ENCODE data around the gene UCP2.

Gene UCP2

DNA sequence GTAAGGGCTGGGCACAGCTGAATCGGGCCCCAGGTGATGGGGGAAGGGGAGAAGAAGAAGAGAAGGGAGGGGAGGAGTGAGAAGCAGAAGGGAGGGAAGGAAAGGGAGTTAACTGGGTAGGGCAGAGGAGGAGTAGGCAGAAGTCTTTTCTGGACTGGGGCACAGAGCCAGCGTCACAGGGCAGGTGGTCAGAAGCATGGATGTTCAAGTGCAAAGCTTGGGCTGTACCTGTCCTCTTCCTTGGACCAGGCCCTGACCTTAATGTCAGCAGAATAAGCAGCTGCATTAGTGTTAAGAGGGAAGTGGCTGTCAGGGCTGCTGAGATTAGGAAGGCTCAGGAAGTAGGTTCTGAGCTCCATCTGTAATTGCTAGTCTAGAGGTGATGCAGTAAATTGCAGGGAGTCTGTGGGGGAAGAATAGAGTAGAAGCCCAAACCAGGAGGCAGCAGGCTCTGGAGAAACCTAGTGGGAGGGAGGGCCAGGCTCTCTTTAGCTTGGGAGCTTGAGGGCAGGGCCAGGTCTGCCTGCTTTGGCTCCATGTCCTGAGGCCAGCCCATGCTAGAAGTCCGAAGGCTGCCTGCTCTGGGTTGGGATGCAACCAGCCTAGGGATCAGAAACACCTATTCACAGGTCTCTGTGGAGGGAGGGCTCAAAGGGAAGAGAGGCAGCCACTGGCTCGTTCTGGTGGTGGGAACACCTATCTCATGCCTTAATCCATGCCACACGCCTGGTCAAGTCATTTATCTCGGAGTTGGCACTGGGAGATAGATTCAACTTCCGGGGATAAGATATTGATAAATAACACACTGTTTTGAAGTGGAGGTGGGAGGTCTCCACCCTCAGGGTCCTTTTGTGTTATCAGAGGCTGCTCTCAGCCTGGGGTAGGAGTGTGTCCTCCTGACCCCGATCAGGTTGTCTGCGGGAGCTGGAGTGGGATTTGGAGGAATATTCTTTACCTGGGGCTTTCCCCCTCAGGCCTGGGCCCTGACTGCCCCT lies 28.0 kb upstream of the UCP2 start:
- no peak for DNase-seq (ENCODE audit: low read depth in 2 of 2)

DNA sequence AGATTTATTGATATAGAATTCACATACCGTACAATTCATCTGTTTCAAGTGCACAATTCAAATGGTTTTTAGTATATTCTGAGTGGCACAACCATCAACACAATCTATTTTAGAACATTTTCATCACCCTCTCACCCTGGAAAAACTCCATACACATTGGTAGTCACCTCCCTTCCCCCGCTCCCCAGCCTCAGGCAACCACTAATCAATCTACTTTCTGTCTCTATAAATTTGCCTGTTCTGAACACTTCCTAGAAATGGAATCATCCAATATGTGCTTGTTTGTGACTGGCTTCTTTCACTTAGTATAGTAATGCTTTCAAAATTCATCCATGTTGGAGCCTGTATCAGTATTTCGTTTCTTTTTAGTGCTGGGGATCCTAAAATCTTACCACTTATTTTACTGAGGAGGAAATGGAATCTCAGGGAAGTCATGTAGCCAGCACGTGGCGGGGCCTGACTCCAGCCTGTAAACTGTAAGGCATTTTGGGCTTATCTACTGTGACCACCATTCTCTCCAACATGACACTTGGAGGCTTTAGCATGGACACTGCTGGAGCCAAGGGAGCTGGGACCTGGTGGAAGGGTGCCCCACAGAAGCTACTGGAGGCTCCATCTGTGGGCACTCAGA lies 27.1 kb upstream of the UCP2 start:
- no peak for DNase-seq (ENCODE audit: low read depth in 2 of 2)

DNA sequence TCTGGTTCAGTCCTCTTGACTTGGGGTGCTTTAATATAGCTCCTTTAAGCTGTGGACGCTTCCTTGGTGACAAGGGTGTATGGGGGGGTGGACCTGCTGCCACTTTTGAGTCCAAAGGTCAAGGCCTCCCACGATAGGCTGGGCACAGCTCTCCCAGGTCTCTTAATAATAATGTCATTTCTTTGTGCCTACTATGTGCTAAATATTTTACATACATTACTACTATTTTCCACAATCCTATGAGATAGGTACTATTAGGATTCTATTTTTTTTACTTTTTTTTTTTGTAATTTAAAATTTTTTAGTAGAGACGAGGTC lies 26.5 kb upstream of the UCP2 start:
- no peak for DNase-seq (ENCODE audit: low read depth in 2 of 2)

DNA sequence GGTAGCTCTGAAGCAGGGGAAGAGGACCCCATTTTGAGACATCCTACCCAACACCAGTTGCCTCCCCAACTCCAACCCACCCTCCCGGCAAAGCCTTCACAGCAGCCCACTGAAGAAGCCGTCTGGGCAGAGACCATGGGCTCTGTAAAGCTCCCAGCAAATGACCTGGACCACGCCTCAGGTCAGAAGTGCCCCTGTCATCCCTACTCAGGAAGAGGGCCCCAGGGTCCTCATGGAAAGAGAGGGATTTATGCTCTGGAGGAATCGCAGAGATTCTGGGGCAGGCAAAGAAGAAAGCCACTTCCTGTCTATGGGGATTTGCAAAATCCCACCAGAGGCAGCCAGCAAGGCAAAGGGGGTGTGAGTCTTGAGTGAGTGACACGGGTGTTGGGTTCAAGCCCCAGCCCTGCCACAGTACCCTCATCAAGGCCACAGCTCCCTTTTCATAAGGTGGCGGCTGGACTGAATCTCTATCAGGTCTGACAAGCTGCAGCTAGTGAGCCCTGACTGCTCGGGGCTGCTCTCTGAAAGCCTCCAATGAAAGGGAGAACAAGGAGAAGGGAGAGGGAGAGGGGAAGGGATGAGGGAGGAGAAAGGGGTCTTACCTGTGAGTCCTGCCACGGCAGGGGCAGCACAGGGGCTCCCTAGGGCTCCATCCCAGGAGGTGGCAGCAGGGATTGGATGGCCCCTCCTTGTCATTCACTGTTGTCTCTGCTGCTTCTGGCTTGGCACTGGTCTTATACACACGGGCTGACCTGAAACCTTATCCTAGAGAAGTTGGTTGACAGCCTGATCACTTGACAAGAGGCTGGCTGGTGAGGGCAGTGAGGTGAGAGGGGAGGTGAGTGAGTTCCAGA lies 26.0 kb upstream of the UCP2 start, which contains the start of gene UCP3:
Gene UCP3 (minus strand): TSS at position 713 of the 857 bp plus-strand sequence. CDS start 2,043 bp downstream, outside the sequence.
- no peak for DNase-seq (ENCODE audit: low read depth in 2 of 2)

DNA sequence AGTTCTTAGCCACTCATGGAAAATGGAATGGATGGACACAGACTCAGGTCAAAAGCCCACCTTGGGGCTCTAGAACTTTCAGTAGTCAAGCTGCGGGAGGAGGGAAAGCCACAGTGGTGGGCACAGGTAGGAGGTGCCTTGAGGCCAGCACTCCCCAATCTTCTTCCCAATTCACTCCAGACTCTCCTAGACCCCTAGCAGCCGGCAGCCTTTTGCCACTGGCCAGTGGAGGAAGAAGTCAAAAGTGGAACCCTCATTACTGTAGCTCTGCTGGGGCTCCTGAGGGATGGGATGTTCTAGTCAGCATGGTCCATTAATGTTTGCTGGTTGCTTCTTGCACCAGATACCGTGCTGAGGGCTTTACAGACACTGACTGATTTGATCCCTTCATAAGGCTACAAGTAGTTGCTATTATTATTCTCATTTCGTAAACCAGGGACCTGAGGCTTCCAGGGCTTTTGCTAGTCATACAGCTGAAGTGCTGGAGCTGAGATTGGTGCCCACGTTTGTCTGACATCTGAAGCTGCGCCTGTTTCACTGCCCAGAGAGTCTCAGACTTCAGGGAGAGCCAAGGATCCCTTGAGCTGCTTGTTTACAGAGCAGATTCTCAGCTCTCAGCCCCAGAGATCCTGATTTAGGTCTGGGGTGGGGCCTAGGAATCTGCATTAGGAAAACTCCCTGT lies 25.2 kb upstream of the UCP2 start:
- DNase-seq (ENCODE audit: low read depth in 2 of 2) = no peak

DNA sequence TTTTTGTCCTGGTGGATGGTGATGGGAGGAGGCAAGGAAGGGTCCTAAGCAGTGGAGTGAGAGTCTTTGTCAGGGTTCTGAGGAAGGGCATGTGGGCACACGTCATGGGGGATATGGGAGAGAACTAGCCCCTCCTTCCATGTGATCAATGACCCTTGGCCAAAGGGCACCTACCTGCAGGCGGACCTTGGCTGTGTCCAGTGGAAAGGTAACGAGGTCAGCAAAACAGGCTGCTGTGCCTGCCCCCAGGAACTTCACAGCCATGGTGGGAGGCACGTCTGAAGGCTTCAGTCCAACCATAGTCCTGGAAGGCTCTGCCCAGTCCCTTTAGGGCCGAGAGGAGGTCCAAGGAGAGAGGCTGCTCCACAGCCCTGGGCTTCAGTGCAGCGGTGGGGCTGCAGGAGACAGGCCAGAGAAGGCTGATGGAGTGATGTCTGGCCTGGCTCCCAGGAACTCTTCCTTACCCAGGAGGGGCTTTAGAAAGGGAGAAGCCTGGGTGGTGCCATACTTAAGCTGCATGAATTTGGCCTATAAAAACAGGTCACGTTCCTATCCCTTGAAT lies 24.2 kb upstream of the UCP2 start:
- no peak for DNase-seq (ENCODE audit: low read depth in 2 of 2)

DNA sequence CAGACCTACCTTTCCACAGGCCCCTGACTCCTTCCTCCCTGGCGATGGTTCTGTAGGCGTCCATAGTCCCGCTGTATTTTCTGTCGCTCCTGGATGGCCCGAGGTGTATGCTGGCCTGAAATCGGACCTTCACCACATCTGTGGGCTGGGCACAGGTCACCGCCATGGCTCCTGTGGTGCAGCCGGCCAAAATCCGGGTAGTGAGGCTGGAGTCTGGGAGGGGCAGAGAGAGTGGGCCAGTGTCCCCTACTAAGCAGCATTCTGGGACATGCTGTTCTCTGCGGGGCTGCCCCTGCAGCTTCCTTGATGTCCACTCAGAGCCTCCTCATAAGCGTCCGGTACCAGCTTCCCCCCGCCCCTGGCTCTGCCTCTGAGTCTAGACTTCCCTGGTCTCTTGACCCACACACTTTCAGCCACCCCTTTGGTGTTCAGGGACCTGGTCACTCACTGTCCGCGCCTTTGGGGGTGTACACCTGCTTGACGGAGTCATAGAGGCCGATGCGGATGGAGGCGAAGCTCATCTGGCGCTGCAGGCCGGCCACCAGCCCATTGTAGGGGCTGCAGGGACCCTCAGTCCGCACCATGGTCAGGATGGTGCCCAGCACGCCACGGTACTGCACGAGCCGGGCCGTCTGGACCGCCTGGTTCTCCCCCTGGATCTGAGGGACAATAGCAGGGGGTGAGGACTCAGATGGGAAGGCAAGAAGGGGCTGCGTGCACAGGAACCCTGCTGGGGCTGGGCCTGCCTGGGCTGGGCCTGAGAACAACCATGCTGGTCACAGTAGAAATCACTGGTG lies 23.3 kb upstream of the UCP2 start:
- no peak for DNase-seq (ENCODE audit: low read depth in 2 of 2)

DNA sequence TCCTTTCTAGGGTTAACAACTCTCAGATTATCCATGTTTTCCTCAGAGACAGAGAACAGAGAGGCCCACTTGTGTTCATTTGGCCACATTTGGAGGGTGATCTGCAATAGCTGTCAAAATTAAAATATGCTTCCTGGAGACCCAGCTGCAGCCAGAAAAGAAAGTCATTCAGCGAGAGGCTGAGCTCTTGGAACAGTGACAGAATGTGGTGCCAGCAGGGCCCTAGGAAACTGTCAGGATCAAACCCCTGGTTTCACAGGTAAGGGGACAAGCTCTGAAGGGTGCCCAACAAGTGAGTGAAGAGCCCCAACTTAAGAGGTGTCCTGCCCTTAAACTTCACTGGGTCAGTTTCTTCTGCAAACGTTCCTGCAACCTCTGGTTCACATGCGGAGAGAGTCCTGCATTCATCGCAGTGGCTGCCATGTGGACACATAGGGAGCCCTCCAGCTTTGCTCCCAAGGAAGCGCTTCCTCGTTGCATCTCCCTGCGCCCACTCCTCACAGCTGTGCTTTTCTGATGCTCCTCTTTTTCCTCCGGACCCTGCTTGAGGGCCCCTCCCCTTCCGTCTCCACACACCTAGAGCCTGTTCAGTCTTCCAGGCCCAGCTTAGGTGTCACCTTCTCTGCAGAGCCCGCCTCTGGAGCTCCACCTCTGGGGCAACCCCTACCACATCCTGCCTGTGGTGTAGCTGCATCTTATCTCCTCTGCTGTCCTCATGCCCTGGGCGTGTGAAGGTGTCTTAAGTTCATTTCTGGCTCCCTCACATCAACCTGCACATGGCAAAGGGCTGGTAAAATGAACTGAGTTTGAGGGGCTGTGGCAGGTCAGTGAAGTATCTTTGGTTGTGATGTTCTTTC lies 22.3 kb upstream of the UCP2 start:
- no peak for DNase-seq (ENCODE audit: low read depth in 2 of 2)

DNA sequence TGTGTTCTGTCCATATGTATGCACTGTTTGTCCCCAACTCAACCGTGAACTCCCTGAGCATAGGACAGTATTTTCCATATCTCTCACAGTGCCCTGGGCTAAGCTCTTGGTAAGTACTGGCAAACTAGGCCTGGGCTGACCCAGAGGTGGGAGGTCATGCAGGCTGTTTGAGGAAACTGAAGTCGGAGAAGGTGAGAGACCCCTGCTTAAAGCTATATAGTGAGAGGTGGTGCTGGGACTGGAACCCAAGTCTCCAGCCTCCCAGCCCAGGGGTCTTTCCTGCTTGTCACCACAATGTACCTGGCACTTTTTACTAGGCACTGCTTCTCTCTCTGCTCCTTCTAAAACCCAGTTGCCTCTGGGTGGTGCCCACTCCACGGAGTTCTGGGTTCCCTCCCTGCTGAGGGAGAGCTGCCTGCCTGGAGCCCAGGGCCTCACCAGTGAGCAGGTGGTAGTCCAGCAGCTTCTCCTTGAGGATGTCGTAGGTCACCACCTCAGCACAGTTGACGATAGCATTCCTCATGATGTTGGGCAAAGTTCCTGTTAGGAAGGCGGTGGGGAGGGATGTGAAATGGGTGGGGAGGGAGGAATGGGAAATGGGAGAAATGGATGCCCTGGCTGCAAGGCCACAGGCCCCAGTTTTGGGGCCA lies 21.5 kb upstream of the UCP2 start:
- no peak for DNase-seq (ENCODE audit: low read depth in 2 of 2)

DNA sequence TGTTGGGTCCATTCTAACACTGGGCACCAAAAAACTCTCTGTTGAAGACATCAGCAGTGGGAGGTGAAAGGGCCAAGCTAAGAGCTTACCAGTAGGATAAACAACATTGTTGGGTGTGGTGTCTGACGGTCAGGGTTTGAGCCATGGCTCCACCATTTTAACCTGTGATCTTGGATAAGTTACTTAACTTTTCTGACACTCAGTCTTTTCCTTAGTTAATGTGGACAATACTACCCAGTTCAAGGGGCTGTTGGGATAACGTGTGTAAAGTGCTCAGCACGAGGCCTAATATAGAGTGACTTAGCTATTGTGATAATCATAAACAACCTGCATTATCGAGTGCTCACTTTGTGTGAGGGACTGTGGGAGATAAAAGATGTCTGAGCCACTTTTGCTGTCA lies 20.2 kb upstream of the UCP2 start:
- no peak for DNase-seq (ENCODE audit: low read depth in 2 of 2)

DNA sequence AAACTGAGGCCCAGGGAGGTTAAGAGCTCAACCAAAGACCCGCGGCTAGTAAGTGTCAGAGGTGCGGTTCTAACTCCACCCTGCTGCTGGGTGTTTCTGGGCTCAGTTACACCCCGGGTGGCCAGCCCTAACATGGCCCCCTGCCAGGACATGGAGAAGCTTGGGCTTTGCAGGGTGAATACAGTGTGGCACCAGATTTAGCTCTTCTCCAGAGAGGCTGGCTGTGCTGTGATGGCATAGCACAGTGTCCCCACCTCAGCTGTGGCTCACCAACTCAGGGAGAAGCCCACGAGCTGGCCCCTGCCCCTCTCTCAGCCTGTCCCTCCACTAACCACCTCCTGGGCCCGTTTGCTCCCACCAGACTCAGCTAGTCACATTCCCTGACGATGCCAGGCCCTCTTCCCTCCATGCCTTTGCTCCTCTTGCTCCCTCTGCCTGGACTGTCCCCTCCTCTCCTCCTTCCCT lies 19.2 kb upstream of the UCP2 start:
- DNase-seq (ENCODE audit: low read depth in 2 of 2) = no peak

DNA sequence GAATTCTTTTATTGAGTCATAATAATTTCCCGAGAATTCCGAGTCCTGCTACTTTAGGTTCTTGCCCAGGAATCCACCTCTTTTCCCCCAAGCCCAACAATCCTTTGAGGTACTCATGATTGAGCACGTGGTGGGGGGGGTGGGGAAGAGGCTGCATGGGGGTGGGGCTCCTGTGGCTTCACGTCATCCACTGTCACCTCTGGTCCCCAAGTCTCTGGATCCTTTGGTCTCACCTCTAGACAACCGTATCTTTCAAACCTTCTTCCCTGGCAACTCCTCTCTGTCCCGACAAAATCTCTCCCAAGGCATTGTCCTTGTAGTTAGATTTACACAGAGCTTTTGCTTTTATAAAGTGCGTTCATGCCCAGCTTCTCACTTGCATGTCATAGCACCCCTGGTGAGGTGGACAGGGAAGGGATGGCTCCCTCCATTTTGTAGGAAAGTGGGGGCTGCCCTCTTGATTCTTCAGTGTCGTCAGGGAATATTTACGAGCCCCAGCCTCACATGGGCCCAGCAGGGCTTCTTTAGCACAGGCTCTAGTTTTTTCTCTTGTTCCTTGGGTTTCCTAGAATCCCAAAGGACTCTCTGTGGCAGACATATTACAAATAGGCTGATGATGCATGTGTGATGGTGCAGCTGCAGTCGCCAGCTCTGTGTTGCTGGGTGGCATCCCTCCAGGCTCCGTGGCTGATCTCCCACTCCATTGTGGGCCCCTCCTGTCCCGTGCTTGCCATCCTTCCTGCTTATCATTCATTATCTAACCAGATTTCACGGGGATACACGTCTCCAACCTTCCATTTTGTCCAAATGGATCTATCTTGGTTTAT lies 17.9 kb upstream of the UCP2 start:
- no peak for DNase-seq (ENCODE audit: low read depth in 2 of 2)

DNA sequence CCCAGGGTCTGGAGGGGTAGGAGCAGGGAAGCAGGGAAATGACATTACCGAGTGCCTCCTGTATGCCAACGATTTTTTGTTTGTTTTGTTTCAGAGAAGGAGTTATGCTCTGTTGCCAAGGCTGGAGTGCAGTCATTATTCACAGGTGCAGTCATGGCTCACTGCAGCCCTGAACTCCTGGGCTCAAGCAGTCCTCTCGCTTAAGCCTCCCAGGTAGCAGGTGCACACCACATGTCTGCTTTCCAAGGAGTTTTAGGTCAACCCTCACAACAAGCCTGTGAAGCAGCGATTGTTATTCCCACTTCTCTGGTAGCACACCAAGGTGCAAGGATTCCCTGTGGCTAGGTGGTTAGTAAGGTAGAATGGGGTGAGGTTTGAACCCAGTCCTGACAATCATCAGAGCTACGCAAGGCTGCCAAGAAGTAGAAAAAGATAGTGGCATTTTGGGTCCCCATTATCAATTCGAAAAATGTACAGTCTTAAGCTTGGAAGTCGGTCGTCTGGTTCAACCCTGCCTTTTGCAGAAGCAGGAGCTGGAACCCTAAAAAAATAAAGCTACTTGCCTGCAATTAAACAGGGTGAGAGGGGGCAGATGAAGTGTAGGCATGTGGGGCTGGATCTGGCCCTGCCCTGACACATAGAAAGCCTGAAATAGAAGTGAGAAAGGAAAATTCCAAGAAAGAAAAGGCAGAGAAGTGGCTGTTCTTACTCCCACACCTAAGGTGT lies 17.1 kb upstream of the UCP2 start:
- DNase-seq (ENCODE audit: low read depth in 2 of 2) = no peak

DNA sequence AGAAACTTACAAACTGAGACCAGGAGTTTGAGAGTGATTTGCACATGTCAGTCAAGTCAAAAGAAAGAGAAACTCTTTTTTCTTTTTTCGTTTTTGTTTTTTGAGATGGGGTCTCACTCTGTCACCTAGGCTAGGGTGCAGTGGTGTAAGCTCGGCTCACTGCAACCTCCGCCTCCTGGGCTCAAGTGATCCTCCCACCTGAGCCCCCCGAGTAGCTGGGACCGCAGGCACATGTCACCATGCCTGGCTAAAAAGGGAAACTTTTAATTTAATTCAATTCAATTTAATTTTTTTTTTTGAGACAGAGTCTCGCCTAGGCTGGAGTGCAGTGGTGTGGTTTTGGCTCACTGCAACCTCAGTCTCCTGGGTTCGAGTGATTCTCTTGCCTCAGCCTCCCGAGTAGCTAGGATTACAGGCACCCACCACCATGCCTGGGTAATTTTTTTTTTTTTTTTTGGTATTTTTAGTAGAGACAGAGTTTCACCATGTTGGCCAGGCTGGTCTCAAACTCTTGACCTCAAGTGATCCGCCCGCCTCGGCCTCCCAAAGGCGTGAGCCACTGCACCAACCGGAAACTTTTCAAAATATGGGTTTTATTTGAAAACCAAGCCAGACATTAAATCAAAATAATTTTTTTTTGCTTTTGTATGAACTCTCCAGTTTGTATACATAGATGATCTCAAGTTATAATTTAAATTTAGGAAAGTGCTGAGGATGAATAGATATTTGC lies 16.4 kb upstream of the UCP2 start:
- DNase-seq (ENCODE audit: low read depth in 2 of 2) = no peak

DNA sequence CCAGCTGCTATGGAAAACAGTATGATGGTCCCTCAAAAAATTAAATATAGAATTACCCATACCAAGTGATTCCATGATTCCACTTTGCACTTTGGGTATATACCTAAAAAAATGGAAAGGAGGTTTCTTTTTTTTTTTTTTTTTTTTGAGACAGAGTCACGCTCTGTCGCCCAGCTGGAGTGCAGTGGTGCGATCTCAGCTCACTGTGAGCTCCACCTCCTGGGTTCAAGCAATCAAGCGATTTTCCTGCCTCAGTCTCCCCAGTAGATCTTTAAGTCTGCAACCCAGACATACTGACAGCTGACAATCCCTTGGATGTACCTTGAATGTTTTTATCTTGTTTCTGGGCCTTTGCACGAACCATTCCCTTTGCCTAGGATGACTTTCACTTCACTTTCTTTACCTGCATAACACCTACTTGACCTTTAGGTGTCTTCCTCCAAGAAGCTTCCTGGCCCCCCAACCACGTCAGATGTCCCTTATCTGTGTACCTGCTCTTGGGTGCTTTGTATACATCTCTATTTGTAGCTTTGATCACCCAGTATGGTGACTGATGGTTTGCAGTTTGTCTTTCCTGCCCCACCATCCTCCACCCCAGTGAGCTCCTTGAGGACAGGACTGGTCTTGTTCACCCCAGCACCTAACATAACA lies 14.6 kb upstream of the UCP2 start:
- no peak for DNase-seq (ENCODE audit: low read depth in 2 of 2)

DNA sequence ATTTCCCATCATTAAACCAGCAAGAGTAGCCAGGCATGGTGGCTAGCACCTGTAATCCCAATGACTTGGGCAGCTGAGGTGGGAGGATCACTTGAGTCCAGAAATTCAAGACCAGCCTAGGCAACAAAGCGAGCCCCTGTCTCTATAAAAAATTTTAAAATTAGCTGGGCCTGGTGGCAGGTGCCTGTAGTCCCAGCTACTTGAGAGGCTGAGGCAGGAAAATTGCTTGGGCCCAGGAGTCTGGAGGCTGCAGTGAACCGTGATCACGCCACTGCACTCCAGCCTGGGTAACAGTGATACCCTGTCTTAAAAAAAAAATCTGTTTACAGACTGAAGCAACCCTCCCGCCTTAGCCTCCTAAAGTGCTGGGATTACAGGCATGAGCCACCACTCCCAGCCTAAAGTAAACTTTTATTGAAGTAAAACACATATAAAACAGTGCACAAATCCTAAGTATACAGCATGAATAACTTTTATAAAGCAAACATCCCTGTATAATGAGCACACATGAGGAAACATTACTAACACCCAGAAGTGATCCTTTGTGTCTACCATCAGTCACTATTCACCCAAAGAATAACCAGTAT lies 13.6 kb upstream of the UCP2 start:
- no peak for DNase-seq (ENCODE audit: low read depth in 2 of 2)

All from fibroblast of skin of left biceps (primary cell).